SK-N-DZ (cell line): ENCODE results near the gene GMPR2.

ENCODE experiments used
- DNase-seq: peaks from one replicate; pipeline ENCODE4 v3.0.0-alpha.2; 2015; ENCODE audit warnings: low spot score
- small RNA-seq, 2 experiments: library from RNA; depleted of rRNA; stranded (forward); fragments of <200 nt; gene quantifications; one replicate each; pipeline ENCODE3, GENCODE V24; 2014

Gene GMPR2

GRCh38 chr14:24284501-24285035, 51.8 kb downstream of the GMPR2 start:
- DNase-seq = no peak

- DNase-seq = no peak
These were observed 52.6 kb downstream of the GMPR2 start for GRCh38 chr14:24285351-24285750.

GRCh38 chr14:24286996-24287395, 54.3 kb downstream of the GMPR2 start:
- DNase-seq = no peak

Small RNA genes within 50 kb of the gene (small RNA-seq; reads per million reads assigned to genes)
- 0 to 0.04 reads per million in 2 experiments for gene AL136295.4
- gene CHMP4A = 0 reads per million in 2 experiments
- 0 reads per million in 2 experiments for gene MDP1
